Occipital lobe (tissue), 2 donors: Measurements from ENCODE around the gene ZNF236. TPM values are rescaled to one million over a fixed set of nuclear protein-coding genes. Genes with fewer than 3 reads are reported as not detected.

ENCODE experiments used
- DNase-seq: peaks from one replicate; lab custom pipeline; 2025; lab: John Stamatoyannopoulos, UW
- total RNA-seq: library from RNA; depleted of rRNA; stranded (reverse); fragments of >200 nt; gene quantifications from one replicate; pipeline ENCODE4 v1.2.3, GENCODE V29; 2014

ZNF236 gene
- total RNA-seq, 1 donor from 2014 or later = 30.3 TPM

DNA sequence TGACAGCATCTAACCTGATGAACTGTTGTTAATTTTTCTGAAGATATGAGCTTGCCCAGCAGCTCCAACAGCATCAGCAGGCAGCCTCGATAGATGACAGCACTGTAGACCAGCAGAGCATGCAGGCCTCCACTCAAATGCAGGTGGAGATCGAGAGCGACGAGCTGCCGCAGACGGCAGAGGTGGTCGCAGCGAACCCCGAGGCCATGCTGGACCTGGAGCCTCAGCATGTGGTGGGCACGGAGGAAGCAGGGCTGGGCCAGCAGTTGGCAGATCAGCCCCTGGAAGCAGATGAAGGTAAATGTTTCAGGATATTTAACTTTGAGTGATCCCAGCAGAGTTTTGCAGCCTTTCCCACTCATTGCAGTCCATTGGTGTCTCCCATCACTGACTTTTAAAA is 85.9 kb downstream of the ZNF236 start:
- DNase-seq = no peak

- DNase-seq = no peak
These were observed 87.1 kb downstream of the ZNF236 start for GRCh38 chr18:76909439-76909838.

GRCh38 chr18:76911440-76911839 is 89.1 kb downstream of the ZNF236 start:
- DNase-seq = no peak

- DNase-seq = no peak
These were observed 91.2 kb downstream of the ZNF236 start for GRCh38 chr18:76913583-76913982.

DNA sequence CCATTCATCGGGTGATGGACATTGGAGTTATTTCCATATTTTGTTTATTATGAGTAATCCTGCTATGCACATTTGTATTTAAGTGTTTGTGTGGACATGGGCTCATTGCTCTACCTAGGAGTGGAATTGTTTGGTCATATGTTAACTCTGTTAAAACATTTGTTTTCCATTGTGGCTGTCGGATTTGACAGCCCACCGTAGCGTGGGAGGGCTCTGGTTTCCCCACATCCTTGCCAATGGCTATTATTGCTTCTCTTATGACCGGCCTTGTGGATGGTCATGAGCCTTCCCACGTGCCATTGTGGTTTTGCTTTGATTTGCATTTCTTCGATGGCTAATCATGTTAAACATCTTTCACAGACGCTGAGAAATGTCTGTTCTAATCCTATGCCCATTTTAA is 92.0 kb downstream of the ZNF236 start:
- DNase-seq = no peak

- DNase-seq = no peak
These were observed 92.4 kb downstream of the ZNF236 start for GRCh38 chr18:76914796-76915195.

- no peak for DNase-seq
These were observed 93.1 kb downstream of the ZNF236 start for GRCh38 chr18:76915456-76915855.

GRCh38 chr18:76920974-76921373 is 98.6 kb downstream of the ZNF236 start:
- DNase-seq = no peak

GRCh38 chr18:76922107-76922506 is 99.8 kb downstream of the ZNF236 start:
- DNase-seq = peak; percentile 43

- no peak for DNase-seq
These were observed 101.2 kb downstream of the ZNF236 start for GRCh38 chr18:76923485-76924085.

GRCh38 chr18:76925501-76925900 is 103.1 kb downstream of the ZNF236 start:
- DNase-seq = no peak

- no peak for DNase-seq
These were observed 104.9 kb downstream of the ZNF236 start for GRCh38 chr18:76927223-76927725.

GRCh38 chr18:76928179-76928868 is 106.0 kb downstream of the ZNF236 start:
- DNase-seq = no peak

GRCh38 chr18:76931171-76931570 is 108.8 kb downstream of the ZNF236 start:
- no peak for DNase-seq

DNA sequence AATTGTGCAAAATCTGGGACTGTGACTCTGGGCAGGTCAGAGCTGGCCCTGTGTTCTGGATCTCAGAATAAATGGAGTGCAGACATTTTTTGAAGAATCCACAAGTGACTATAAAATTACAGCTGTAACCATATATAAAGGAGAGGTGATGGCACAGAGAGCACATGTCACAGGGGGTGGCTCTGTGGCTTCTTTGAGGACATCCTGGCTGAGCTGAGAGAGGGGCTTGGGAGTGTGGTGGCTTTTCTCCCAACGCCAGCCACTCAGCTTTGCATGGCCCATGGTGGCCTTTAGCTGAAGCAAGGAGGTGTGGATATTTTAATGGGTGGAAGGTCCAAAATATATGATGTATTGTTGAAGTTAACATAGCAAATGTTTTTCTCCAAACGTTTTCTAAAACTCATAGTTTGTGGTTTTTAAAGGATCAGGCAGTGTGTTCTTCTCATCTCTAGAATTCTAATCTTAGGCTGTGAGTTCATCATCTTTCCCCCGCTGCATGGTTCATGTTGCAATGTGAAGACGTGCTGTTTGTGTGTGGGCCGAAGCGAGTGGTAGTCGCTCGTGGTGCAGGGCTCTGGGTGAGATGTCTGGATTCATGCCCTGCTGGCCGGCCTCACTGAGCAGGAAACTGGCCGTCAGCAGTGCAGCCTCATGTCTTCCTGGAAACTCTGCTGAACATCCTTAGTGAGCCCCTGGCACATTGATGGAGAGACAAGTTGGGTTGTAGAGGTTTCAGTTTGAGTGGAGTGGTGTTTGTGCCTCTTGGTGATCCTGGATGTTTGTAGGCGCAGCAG is 109.9 kb downstream of the ZNF236 start:
- peak; percentile 18 for DNase-seq

DNA sequence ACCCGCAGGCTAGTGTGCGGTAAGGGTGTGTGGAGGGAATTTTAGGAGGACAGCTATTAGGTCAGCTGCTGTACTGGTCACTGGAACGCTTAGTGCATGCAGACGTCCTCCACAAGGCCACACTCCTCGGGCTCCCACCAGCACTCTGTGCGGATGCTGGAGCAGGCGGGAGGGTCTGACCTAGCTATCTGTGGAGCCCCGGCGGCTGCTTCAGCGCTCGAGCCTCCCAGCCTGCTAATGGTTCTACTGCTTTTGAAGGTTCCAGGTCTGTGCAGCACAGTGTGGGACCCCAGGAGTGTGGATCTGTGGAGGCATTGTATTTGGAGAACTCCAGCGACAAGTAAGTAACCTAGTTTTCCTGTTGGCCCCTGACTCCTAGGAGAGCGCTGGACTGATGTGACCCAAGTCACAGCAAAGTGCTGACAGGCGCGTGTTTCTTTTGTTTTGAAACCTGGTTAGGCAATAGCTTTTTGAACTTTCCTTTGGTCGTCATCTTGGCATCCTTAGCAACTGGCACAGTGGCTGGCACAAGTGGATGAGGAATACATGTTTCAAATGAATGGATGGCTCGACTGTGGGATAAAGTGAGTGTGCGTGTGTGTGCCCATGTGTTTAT is 113.5 kb downstream of the ZNF236 start:
- DNase-seq = no peak

DNA sequence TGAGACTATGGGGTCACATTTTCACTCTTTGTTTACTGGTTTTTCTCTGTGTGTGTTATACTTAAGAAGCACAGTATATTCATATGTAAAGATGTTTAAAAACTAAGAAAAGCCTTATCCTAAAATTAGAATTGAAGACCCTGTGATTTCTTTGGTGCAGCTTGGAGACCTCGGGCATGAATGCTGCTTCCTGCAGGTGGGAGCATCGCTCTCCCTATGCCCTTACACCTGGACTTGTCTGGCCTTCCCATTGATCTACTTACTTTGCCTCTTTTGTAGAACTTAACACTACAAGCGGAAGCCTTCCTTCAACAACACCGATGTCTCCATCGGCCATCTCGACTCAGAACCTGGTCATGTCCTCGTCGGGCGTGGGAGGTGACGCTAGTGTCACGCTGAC is 114.5 kb downstream of the ZNF236 start:
- DNase-seq = no peak

DNA sequence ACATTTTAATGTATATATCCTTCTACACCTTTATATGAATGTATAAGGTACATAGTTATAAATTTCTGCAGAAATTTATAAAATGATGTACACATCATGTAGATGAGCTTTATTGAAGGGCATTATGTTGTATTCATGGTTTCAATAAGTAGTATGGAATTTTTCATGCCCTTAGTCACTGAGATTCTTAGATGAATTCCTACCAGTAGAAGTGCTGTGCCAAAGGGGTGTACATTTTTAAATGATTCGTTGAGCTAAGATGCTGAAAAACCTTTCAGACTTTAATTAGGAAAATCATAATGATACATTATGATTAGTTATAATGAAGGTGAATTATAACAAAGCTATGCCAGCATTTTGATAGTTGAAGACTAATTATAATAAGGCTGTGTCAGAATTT is 115.2 kb downstream of the ZNF236 start:
- DNase-seq = no peak

DNA sequence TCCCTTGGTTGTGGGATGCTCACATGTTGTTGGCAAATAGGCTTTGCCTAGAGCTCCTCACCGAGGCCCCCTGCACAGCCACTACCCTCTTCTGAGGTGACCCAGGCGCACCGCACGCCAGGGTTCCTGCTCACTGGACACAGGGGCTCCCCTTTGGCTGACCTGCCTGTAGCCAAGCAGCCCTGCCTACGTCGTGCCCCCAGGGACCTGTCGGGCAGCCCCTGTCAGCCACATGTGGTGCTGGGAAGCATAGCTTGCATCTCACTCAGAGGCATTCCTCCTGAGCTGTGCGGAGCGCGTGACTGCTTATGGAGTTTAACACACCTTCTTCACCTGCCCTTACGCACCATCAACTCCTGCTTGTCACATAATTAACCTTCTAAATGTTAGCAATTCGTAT is 116.3 kb downstream of the ZNF236 start:
- DNase-seq = no peak

- DNase-seq = no peak
These were observed 118.9 kb downstream of the ZNF236 start for GRCh38 chr18:76941284-76941683.

- DNase-seq = no peak
These were observed 121.4 kb downstream of the ZNF236 start for GRCh38 chr18:76943542-76944339.
